HG03558 (cell line): Measurements from ENCODE around the gene UGT1A3.
"Not testable (repeated sequence)": the region's sequence is repeated elsewhere in the genome, so short reads cannot be mapped to it uniquely, and the experiment has no call there.

Source experiments
- ATAC-seq: cut with Tn5 transposase; IDR thresholded peaks from one replicate; pipeline ENCODE4 v1.9.1; 2021; ENCODE audit warnings: moderate number of reproducible peaks; ENCODE audit not compliant: unreplicated experiment; ENCODE audit errors: extremely low read depth

UGT1A3 gene

GRCh38 chr2:233706720-233707119 is 22.1 kb upstream of the UGT1A3 start:
- ATAC-seq = no peak

DNA sequence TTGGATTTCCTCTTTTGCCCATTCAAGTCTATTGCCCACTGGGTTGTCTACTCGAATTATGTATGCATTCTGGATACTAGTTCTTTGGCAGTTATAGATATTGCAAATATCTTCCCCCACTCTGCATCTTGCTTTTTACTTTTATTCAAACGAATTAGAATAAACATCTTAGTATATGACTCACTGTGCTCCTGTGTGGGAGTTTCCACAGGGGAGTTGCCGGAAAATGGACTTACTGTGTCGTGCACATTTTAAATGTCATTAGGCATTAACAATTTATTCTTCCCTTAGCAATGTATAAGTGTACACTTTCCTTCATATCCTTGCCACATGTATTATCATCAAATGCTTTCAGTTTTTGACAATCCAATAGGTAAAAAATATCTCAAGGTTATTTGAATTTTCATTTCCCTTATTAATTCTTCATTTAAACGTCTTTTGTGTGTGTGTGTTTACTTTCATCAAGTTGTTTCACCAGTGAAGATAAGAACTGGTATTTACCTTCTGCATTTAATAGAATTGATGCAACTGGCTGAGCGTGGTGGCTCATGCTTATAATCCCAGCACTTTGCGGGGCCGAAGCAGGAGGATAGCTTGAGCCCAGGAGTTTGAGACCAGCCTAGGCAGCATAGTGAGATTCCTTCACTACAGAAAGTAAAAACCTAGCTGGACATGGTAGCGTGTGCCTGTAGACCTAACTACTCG is 20.8 kb upstream of the UGT1A3 start:
- no peak for ATAC-seq

- ATAC-seq = no peak
Observed at GRCh38 chr2:233708942-233709341, 19.9 kb upstream of the UGT1A3 start.

GRCh38 chr2:233711312-233712008 is 17.4 kb upstream of the UGT1A3 start:
- ATAC-seq = no peak

DNA sequence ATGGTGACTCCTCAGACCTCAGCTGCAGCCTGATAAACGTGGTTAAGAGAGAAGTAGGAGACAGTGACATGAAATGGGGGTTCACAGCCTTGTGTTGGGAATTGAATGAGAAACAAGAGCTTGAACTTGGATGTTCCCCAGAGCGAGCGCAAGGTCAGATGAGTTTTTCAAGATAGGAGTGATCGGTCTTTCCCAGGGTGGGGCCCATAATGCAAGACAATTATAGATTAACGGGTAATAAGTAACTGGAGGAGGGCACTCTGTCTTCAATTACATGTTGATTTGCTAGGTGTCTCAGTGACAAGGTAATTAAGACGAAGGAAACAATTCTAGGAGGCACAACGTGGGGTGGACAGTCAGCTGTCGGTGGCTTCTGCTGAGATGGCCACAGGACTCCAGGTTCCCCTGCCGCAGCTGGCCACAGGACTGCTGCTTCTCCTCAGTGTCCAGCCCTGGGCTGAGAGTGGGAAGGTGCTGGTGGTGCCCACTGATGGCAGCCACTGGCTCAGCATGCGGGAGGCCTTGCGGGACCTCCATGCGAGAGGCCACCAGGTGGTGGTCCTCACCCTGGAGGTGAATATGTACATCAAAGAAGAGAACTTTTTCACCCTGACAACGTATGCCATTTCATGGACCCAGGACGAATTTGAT is 16.1 kb upstream of the UGT1A3 start, which contains the start of gene UGT1A5:
TSS of gene UGT1A5 (plus strand) at position 297 of the 651 bp plus-strand sequence. CDS start at position 382, 85 bp downstream.
- no peak for ATAC-seq

DNA sequence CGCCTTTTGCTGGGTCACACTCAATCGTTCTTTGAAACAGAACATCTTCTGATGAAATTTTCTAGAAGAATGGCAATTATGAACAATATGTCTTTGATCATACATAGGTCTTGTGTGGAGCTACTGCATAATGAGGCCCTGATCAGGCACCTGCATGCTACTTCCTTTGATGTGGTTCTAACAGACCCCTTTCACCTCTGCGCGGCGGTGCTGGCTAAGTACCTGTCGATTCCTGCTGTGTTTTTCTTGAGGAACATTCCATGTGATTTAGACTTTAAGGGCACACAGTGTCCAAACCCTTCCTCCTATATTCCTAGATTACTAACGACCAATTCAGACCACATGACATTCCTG is 15.6 kb upstream of the UGT1A3 start:
- ATAC-seq = no peak

DNA sequence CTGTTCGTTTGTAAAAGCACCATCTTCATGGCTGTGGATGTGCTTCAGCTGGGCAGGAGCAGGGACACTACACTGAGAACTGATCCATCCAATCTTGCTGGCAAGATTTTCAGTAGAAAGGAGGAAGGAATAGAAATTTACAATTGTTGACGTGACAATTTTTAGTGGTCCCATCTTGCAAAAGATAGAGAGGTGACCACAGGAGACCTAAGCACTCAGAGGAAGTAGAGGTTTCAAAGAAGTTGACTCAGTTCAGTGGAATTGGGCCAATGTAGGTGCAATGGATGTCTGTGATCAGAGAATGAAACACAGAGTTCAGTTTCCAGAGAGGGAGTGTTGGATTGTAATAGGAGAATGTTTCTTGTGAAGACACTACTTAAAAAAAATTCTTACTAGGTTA is 14.7 kb upstream of the UGT1A3 start:
- no peak for ATAC-seq

DNA sequence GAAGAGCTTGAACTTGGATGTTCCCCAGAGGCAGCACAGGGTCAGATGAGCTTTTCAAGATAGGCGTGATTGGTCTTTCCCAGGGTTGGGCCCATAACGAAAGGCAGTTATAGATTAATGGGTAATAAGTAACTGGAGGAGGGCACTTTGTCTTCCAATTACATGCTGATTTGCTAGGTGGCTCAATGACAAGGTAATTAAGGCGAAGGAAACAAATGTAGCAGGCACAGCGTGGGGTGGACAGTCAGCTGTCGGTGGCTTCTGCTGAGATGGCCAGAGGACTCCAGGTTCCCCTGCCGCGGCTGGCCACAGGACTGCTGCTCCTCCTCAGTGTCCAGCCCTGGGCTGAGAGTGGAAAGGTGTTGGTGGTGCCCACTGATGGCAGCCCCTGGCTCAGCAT is 10.3 kb upstream of the UGT1A3 start, which contains the start of gene UGT1A4:
TSS of gene UGT1A4 (plus strand) at position 185 of the 400 bp plus-strand sequence. CDS start at position 270, 85 bp downstream.
- ATAC-seq = no peak

- ATAC-seq = not testable (repeated sequence)
Observed at GRCh38 chr2:233736868-233737653, 8.2 kb downstream of the UGT1A3 start.

DNA sequence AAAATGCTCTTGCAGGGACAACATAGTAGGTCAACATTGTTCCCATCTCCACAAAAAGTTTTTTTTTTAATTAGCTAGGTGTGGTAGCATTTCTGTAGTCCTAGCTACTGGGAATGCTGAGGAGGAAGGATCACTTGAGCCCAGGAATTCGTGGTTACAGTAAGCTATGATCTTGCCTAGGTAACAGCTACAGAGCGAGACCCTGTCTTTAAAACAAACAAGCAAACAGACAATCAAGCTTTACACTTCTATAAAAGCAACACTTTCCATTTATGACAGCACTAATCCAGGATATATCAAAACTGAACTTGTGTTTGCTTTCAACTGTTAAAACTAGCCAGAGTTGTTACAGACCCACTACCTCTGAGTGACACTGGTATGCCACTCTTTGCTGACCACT is 12.0 kb downstream of the UGT1A3 start:
- no peak for ATAC-seq

- ATAC-seq = no peak
Observed at GRCh38 chr2:233743464-233744259, 14.8 kb downstream of the UGT1A3 start.

DNA sequence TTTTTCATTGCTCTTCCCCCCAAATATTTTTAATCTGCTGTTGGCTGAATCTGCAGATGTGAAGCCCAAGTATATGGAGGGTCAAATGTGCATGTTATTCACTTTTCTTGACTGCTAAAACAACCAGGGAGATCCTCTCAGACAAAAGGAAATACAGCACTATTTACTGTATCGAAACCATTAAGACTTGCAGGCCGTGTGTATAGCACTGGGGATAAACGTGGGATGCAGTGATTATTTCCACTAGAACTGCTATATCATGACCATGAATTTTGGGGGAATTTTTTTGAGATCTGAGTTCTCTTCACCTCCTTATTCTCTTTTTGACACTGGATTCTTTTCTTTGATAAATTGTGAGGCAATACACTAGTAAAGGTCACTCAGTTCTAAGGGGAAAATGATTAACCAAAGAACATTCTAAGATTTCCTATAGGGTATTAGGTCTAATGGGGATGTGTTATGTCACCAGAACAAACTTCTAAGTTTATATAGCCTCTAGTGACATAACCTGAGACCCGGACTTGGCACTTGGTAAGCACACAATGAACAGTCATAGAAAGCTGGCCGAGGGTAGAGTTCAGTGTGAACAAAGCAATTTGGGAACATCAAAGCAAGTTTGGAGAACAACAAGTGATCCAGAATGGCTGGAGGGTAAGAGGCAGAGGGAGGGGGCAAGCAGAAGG is 16.4 kb downstream of the UGT1A3 start:
- no peak for ATAC-seq

DNA sequence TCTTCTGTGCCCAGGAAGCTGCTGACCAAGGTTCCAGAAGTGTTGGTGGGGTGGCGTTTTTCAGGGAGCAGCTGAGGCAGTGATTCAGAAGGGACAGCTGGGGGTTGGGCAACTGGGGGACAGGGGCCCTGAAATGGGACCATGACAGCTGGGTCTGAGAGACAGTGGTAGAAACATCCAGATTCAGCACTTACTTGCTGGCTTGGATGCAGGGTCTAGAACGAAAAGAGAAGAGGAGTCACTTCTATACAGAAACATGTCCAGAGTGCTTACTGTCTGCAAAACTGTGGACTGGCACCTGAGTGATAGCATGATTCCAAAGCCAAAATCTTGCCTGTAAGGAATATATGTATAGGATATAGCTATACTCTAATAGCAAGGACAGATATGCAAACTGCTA is 17.0 kb downstream of the UGT1A3 start:
- ATAC-seq = not testable (repeated sequence)

DNA sequence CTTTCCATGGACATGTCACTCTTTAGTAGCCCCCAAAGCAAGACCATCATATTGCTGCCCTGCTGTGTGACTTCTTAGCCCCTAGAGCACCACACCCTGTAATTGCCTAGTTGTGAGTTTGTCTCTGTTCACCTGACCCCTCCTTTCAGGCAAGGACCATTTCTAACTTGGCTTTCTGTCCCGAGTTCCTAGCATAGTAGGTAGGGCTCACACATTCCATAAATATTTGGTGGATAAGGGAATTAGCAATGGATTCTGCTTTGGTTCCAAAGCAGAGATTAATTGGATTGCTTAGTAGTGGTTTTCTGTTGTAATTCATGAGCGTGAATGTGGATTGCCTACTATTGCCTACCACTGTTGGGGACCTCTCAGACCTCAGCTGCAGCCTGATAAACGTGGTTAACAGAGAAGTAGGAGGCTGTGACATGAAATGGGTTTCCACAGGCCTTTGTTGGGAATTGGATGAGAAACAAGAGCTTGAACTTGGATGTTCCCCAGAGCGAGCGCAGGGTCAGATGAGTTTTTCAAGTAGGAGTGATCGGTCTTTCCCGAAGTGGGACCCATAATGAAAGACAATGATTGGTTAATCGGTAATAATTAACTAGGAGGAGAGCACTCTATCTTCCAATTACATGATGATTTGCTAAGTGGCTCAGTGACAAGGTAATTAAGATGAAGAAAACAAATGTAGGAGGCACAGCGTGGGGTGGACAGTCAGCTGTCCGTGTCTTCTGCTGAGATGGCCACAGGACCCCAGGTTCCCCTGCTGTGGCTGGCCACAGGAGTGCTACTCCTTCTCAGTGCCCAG is 17.8 kb downstream of the UGT1A3 start:
- ATAC-seq = no peak

- no peak for ATAC-seq
Observed at GRCh38 chr2:233747283-233747544, 18.4 kb downstream of the UGT1A3 start.

- not testable (repeated sequence) for ATAC-seq
Observed at GRCh38 chr2:233750689-233751088, 21.8 kb downstream of the UGT1A3 start.

DNA sequence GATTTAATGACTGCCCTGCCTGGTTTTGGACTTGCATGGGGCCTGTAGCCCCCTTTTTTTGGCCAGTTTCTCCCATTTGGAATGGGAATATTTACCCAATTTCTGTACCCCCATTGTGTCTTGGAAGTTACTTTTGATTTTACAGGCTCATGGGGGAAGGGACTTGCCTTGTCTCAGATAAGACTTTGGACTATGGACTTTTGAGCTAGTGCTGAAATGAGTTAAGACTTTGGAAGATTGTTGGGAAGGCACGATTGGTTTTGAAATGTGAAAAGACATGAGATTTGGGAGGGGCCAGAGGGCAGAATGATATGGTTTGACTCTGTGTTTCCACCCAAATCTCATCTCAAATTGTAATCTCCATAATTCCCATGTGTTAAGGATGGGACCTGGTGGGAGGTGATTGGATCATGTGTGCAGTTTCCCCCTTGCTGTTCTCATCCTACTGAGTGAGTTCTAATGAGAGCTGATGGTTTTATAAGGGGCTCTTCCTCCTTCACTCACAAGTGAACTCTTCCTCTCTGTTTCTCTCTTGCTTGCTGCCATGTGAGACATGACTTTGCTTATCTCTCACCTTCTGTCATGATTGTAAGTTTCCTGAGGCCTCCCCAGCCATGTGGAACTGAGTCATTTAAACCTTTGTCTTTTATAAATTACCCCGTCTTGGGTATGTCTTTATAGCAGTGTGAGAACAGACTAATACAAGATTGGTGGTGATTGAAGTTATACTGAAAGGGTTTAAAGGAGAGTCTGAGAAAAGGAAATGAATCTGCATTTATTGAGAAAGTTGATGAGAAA is 22.6 kb downstream of the UGT1A3 start:
- not testable (repeated sequence) for ATAC-seq
